Activated CD4-positive, alpha-beta memory T cell treated with anti-CD3 and anti-CD28 coated beads, Interleukin-2, amount 10 ng/mL, durations not matched to agents 7 days and 5 days (primary cell): ENCODE results near the gene TNS3. TPM values are rescaled to one million over a fixed set of nuclear protein-coding genes. Genes with fewer than 3 reads are reported as not detected.
"Not testable (repeated sequence)": the region's sequence is repeated elsewhere in the genome, so short reads cannot be mapped to it uniquely, and the experiment has no call there.

Source experiments
- CTCF ChIA-PET: fragments of 350-600 bp; sonication (Branson Sonifier 250); formaldehyde crosslinking; loops from one replicate; lab custom pipeline; 2021; ENCODE audit warnings: antibody characterized with exemption, inconsistent platforms; lab: Charles Lee
- POLR2A ChIA-PET: fragments of 350-600 bp; sonication (Branson Sonifier 250); formaldehyde crosslinking; loops from one replicate; lab custom pipeline; 2021; ENCODE audit warnings: antibody characterized with exemption; lab: Charles Lee
- DNase-seq: peaks from one replicate; pipeline ENCODE4 v3.0.0-alpha.2; 2020
- H3K27ac Mint-ChIP-seq: one replicate; pipeline ENCODE4 v1.8.0; 2021; ENCODE audit warnings: mild to moderate bottlenecking, mixed read lengths
- H3K27me3 Mint-ChIP-seq: one replicate; pipeline ENCODE4 v1.8.0; 2021; ENCODE audit warnings: mixed read lengths
- H3K36me3 Mint-ChIP-seq: one replicate; pipeline ENCODE4 v1.8.0; 2021; ENCODE audit warnings: low read depth, mixed read lengths
- H3K4me1 Mint-ChIP-seq: one replicate; pipeline ENCODE4 v1.8.0; 2021; ENCODE audit warnings: mixed read lengths
- H3K4me3 Mint-ChIP-seq: one replicate; pipeline ENCODE4 v1.8.0; 2021; ENCODE audit warnings: mild to moderate bottlenecking, mixed read lengths
- H3K9me3 Mint-ChIP-seq: one replicate; pipeline ENCODE4 v1.8.0; 2021; ENCODE audit warnings: mixed read lengths
- total RNA-seq, 2 experiments: library from RNA; stranded (reverse); gene quantifications; one replicate each; pipeline ENCODE4 v1.2.3, GENCODE V29; 2021

TNS3 gene
- total RNA-seq, 2 experiments from 2014 or later: 0.15 to 0.18 TPM

DNA sequence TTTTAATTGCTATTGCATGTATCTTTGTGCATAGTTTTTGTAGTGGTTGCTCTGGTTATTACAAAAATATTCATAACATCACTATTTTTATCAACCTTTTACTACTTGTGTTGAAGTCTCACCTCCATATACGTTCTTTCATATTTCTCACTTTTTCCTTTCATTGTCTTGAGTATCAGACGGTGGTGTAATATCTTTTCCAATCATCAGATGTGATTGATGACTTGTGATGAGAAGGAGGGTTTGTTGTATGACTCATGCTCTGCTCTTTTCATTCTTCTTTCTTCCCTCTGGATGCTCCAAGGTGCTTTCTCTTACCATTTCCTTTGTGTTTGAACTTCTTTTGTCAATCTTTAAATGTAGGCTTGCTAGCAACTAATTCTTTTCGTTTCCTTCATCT lies 310.2 kb downstream of the TNS3 start:
- DNase-seq: no peak
- POLR2A ChIA-PET: no interaction called here
- CTCF ChIA-PET: no interaction called here
- Mint-ChIP-seq H3K27me3 (no peaks in the 10 kb centered on the region), H3K27ac (no peak overlapping the region), H3K9me3 (no peaks in the 10 kb centered on the region), H3K4me1 (no peaks in the 10 kb centered on the region), H3K36me3 (no peaks in the 10 kb centered on the region), H3K4me3 (no peak overlapping the region)

DNA sequence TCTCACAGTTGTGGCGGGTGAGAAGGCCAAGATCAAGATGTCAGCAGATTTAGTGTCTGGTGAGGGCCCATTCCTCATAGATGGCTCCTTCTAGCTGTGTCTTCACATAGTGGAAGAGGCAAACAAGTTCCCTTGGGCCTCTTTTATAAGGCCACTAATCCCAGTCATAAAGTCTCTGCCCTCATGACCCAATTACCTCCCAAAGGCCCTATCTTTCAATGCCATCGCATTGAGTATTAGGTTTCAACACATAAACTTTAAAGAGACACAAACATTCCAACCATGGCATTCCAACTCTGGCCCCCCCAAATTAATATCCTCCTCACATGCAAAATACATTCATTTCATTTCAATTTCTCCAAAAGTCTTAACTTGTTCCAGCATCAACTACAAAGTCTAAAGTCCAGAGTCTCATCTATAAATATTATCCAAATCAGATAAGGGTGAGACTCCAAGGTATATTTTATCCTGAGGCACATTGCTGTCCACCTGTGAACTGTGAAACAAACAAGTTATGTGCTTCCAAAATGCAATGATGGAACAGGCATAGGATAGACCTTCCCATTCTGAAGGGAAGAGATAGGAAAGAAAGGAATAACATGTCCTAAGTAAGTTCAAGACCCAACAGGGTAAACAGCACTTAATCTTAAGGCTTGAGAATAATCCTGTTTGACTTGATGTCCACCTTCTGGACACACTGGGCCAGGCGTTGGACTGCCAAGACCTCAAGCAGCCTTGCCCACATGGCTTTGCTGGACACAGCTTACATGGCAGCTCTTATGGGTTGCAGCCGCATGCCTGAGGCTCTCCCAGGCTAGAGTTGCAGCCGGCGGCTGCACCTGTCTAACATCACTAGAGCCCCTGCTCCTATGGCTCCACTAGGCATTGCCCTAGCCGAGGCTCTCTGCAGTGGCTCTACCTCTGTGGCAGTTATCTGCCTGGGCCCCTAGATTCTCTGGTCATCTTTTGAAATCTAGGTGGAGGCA lies 312.8 kb downstream of the TNS3 start:
- CTCF ChIA-PET: interaction anchor here (0.8 kb wide), 1 partner anchor 8 kb away, joined by 3 read pairs; no protein-coding TSS in a partner anchor
- Mint-ChIP-seq H3K4me1 (no peaks in the 10 kb centered on the region), H3K9me3 (no peaks in the 10 kb centered on the region), H3K27ac (no peak overlapping the region), H3K4me3 (no peak overlapping the region), H3K27me3 (no peaks in the 10 kb centered on the region), H3K36me3 (no peaks in the 10 kb centered on the region)
- DNase-seq: no peak
- POLR2A ChIA-PET: no interaction called here

DNA sequence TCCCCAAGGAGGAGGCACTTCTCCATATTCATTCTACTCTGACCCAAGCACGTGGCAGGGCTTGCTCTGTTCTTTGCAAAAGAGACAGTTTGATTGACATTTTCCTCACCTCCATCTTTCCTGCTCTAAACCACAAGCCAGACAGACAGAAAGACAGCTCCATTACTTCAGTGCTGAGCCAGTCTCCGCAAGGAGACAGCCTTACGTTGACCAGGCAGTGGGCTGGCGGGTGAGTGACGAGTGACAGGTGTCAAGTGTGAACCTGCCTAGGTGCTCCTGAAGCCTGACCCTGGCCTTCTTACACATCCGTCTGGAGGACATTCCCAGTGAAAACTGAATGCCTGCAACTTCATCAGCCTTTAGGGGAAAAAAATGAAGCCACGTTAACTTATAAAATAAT lies 314.6 kb downstream of the TNS3 start:
- Mint-ChIP-seq H3K4me1 (no peaks in the 10 kb centered on the region), H3K9me3 (no peaks in the 10 kb centered on the region), H3K4me3 (no peak overlapping the region), H3K27ac (no peak overlapping the region), H3K27me3 (no peaks in the 10 kb centered on the region), H3K36me3 (no peaks in the 10 kb centered on the region)
- ChIA-PET POLR2A (no interaction called here), CTCF (interaction anchor here (0.6 to 3.0 kb wide), 7 partner anchors 10 to 554 kb away, joined by 3 to 20 read pairs (median 5); no protein-coding TSS in a partner anchor)
- no peak for DNase-seq

GRCh38 chr7:47266799-47267198 lies 315.1 kb downstream of the TNS3 start:
- no peaks in the 10 kb centered on the region for H3K27me3 Mint-ChIP-seq
- POLR2A ChIA-PET: no interaction called here

DNA sequence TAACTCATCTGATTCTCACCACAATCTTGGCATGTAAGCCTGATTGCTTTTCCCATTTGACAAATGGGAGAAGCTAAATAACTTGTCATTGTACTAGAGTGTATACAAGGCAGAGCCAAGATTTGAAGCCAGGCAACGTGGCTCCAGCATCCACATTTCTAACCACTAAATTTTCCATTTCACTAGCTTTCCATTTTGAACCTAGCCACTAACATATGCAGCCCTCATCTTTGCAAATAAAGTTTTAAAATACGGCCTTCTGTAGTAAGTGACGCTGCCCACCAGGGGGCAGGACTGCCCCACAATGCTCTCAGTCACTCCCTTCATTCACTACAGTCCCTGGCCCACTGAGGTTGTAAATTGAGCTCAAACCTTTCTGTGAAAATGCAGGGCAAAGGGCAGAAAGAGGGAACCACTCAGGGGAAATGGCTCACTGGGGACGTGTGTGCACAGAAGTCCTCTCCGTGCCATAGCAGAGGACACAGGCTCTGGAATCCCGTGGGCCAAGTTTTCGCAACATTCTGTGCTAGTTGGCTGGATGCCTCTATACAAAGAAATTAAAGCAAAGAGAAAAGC lies 315.7 kb downstream of the TNS3 start:
- H3K9me3 Mint-ChIP-seq: no peaks in the 10 kb centered on the region
- H3K36me3 Mint-ChIP-seq: no peaks in the 10 kb centered on the region
- H3K4me1 Mint-ChIP-seq: no peaks in the 10 kb centered on the region
- CTCF ChIA-PET: interaction anchor here (0.7 to 3.0 kb wide), 11 partner anchors 9 to 592 kb away, joined by 3 to 20 read pairs (median 3); no protein-coding TSS in a partner anchor
- POLR2A ChIA-PET: no interaction called here
- no peak overlapping the region for H3K27ac Mint-ChIP-seq
- H3K4me3 Mint-ChIP-seq: no peak overlapping the region
- H3K27me3 Mint-ChIP-seq: no peaks in the 10 kb centered on the region
- peak; percentile 30 for DNase-seq

More at GRCh38 chr7:47266799-47267198, 315.1 kb downstream of the TNS3 start:
- Mint-ChIP-seq H3K36me3 (no peaks in the 10 kb centered on the region), H3K4me1 (no peaks in the 10 kb centered on the region), H3K27ac (no peak overlapping the region), H3K9me3 (no peaks in the 10 kb centered on the region), H3K4me3 (no peak overlapping the region)
- DNase-seq: no peak
- CTCF ChIA-PET: interaction anchor here (0.7 to 3.0 kb wide), 8 partner anchors 10 to 552 kb away, joined by 3 to 20 read pairs (median 4); no protein-coding TSS in a partner anchor

DNA sequence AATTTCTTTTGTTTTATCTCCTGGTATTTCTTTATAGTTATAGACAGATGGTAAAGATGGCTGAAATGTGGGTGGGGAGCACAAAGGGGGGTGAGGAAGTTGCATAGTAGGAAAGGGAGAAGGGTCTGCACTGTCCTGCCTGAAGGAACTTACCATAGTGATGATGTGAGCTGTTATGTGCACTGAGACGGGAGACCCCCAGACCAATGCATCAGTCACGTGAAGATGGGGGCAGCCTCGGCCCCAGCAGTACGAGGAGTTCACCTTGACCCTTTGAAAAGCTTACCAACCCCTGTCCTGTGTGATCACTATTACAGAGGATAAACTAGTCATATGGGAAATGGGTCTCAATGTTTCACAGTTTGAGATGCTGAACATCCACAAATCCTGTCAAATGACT lies 316.3 kb downstream of the TNS3 start:
- DNase-seq: no peak
- no peaks in the 10 kb centered on the region for H3K4me1 Mint-ChIP-seq
- no peaks in the 10 kb centered on the region for H3K36me3 Mint-ChIP-seq
- no peaks in the 10 kb centered on the region for H3K9me3 Mint-ChIP-seq
- H3K4me3 Mint-ChIP-seq: no peak overlapping the region
- POLR2A ChIA-PET: no interaction called here
- H3K27ac Mint-ChIP-seq: no peak overlapping the region
- H3K27me3 Mint-ChIP-seq: no peaks in the 10 kb centered on the region
- CTCF ChIA-PET: interaction anchor here (0.8 to 3.0 kb wide), 8 partner anchors 8 to 593 kb away, joined by 3 to 20 read pairs (median 4); no protein-coding TSS in a partner anchor

DNA sequence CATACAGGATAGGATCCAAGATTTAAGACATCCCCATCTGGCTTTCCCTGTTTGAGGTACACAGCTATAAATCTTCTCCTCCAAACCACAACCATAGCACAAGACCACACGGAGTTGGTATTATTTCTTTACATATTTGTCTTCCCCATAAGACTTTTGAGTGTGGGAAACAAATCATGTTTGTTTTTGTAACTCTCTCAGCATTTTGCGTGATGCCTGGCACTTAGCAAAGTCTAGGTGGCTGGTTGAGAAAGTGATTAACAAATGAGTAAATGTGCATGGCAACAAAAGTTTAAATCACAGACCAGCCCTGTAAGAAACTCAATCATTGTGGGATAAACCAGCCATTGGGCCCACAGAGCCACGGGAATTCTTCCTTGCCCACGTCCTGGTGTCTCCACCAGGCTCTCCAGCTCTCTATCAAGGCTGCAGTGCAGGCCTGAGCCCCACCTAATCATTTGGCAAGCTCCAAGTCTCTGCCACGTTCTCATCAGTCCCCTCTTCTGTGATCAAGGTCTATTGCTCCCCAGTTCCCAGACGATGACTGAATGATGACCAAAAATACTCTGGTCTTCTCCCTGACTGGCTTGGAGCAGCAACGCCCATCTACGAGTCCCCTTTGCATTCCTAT lies 317.8 kb downstream of the TNS3 start:
- CTCF ChIA-PET: no interaction called here
- Mint-ChIP-seq H3K27me3 (peaks cover 3% of the 10 kb centered on the region), H3K4me3 (no peak overlapping the region), H3K27ac (no peak overlapping the region), H3K9me3 (no peaks in the 10 kb centered on the region), H3K4me1 (no peaks in the 10 kb centered on the region), H3K36me3 (no peaks in the 10 kb centered on the region)
- DNase-seq: no peak
- POLR2A ChIA-PET: no interaction called here

DNA sequence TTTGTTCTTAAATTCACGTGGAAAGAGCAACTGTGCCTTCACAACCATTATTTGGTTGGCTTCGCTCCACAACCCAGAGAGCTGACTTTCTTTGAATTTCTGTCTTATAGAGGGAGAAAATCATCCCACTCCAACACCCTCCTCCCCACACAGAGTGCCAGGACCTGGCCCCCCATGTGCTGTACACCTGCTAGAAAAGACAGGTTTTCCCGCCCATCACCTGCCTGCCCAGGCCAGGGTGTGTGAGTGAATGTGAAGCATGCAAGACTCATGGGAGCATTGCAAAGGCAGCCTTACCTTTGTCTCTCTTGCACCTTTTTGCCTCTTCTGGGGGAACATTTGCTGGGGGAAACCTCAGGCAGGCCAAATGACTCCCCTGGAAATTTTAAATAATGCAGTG lies 319.0 kb downstream of the TNS3 start:
- POLR2A ChIA-PET: no interaction called here
- no peaks in the 10 kb centered on the region for H3K36me3 Mint-ChIP-seq
- no peaks in the 10 kb centered on the region for H3K9me3 Mint-ChIP-seq
- H3K27ac Mint-ChIP-seq: no peak overlapping the region
- H3K4me3 Mint-ChIP-seq: no peak overlapping the region
- H3K4me1 Mint-ChIP-seq: no peaks in the 10 kb centered on the region
- CTCF ChIA-PET: no interaction called here
- H3K27me3 Mint-ChIP-seq: peaks cover 3% of the 10 kb centered on the region
- no peak for DNase-seq

DNA sequence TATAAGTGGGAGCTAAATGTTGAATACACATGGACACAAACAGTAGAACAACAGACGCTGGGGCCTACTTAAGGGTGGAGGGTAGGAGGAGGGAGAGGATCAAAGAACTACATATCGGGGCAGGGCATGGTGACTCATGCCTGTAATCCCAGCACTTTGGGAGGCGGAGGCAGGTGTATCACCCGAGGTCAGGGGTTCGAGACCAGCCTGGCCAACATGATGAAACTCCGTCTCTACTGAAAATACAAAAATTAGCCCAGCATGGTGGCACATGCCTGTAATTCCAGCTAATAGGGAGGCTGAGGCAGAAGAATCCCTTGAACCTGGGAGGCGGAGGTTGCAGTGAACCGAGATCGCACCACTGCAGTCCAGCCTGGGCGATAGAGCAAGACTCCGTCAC lies 319.8 kb downstream of the TNS3 start:
- POLR2A ChIA-PET: not testable (repeated sequence)

DNA sequence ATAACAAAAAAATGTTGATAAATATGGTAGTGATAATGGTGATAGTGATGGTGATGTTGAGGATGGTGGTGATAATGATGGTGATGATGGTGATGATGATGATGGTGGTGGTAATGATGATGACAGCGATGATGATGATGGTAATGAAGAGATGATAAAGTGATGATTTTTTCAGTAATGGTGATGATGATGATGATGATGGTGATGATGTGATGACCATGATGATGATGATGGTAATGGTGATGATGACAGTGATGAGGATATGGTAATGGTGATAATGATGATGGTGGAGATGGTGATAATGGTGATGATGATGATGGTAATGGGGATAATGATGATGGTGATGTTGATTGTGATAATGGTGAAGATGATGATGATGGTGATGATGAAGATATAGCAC lies 321.6 kb downstream of the TNS3 start:
- POLR2A ChIA-PET: no interaction called here
- Mint-ChIP-seq H3K36me3 (no peaks in the 10 kb centered on the region), H3K9me3 (no peaks in the 10 kb centered on the region), H3K27me3 (peaks cover 3% of the 10 kb centered on the region), H3K4me3 (no peak overlapping the region), H3K4me1 (no peaks in the 10 kb centered on the region), H3K27ac (no peak overlapping the region)
- CTCF ChIA-PET: no interaction called here
- DNase-seq: no peak

More for the DNA sequence above, 319.8 kb downstream of the TNS3 start:
- H3K4me3 Mint-ChIP-seq, H3K9me3 Mint-ChIP-seq, H3K36me3 Mint-ChIP-seq, CTCF ChIA-PET, DNase-seq, H3K4me1 Mint-ChIP-seq, H3K27ac Mint-ChIP-seq, H3K27me3 Mint-ChIP-seq: not testable (repeated sequence)

GRCh38 chr7:47259682-47260081 lies 322.2 kb downstream of the TNS3 start:
- ChIA-PET CTCF (no interaction called here), POLR2A (no interaction called here)
- no peak for DNase-seq
- Mint-ChIP-seq H3K36me3 (no peaks in the 10 kb centered on the region), H3K27ac (no peak overlapping the region), H3K4me1 (no peaks in the 10 kb centered on the region), H3K27me3 (peaks cover 3% of the 10 kb centered on the region), H3K4me3 (no peak overlapping the region), H3K9me3 (no peaks in the 10 kb centered on the region)

DNA sequence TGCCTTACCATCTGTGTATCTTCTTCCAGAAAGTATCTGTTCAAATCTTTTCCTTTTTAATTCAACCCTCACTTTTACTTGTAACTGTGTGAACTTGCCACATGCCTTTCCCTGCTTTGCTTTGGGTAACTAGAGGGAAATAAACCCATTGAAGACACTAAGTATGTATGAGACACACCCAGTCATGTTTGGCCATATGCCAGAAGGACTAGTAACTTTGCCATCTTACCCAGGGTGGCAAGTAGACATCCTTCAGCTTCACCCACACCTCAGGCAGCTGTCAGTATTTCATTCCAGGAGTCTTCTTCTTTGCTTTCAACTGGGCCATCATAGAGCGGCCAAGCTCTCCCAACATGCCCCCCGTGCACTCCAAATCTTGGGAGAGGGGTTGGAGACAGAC lies 323.1 kb downstream of the TNS3 start:
- Mint-ChIP-seq H3K27me3 (peaks cover 5% of the 10 kb centered on the region), H3K9me3 (no peaks in the 10 kb centered on the region), H3K4me3 (no peak overlapping the region), H3K36me3 (no peaks in the 10 kb centered on the region), H3K4me1 (no peaks in the 10 kb centered on the region), H3K27ac (no peak overlapping the region)
- POLR2A ChIA-PET: no interaction called here
- DNase-seq: no peak
- CTCF ChIA-PET: no interaction called here

DNA sequence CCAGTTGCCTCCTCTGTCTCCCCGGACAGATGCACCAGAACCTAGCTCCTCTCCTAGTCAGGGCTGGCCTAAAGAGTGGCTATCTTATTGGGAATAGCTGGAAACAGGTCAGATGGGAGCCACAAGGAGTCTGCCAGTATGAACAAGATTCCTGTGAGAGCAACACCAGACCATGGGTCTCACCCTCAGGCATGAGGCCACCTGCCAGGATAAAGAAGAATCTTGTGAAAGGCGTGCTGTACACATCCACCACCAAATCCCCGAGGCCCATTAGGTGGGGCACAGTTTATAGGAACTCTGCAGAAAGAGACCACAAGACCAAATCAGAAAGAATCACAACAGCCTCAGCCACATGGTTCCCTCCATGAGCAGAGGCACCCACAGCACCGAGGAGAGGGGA lies 325.9 kb downstream of the TNS3 start:
- peaks cover 14% of the 10 kb centered on the region for H3K27me3 Mint-ChIP-seq
- no peaks in the 10 kb centered on the region for H3K9me3 Mint-ChIP-seq
- peaks cover 2% of the 10 kb centered on the region for H3K4me1 Mint-ChIP-seq
- POLR2A ChIA-PET: no interaction called here
- no peak overlapping the region for H3K27ac Mint-ChIP-seq
- no peaks in the 10 kb centered on the region for H3K36me3 Mint-ChIP-seq
- H3K4me3 Mint-ChIP-seq: no peak overlapping the region
- no peak for DNase-seq
- CTCF ChIA-PET: interaction anchor here (1.1 to 2.3 kb wide), 3 partner anchors 11 to 170 kb away, joined by 3 to 8 read pairs (median 3); no protein-coding TSS in a partner anchor
